Cardiac muscle cell (in vitro differentiated cells and primary cell): Measurements from ENCODE around the gene PCNX1. TPM values are rescaled to one million over a fixed set of nuclear protein-coding genes. Genes with fewer than 3 reads are reported as not detected.
"Not testable (repeated sequence)": the region's sequence is repeated elsewhere in the genome, so short reads cannot be mapped to it uniquely, and the experiment has no call there.

Experiments
- DNase-seq, 2 donors: peaks; one replicate each; pipeline versions ENCODE4 v3.0.0 to v3.0.0-alpha.2; 2010 to 2017; ENCODE audit warnings: low read depth in 1 of 2, low spot score in 1 of 2
- H3K27ac ChIP-seq: fragments of 200-600 bp; sonication (generic); 2 replicates; pipeline ENCODE4 v1.5.1; 2016
- H3K27me3 ChIP-seq: fragments of 200-600 bp; sonication (generic); 2 replicates; pipeline ENCODE4 v1.6.0; 2016; ENCODE audit warnings: control low read depth
- H3K36me3 ChIP-seq: fragments of 200-600 bp; sonication (generic); 2 replicates; pipeline ENCODE4 v1.5.1; 2016; ENCODE audit warnings: control low read depth
- H3K4me1 ChIP-seq: fragments of 200-600 bp; sonication (generic); 2 replicates; pipeline ENCODE4 v1.8.1; 2017; ENCODE audit warnings: low read depth, mild to moderate bottlenecking, mixed run types
- H3K4me3 ChIP-seq: fragments of 200-600 bp; sonication (generic); 2 replicates; pipeline ENCODE4 v1.5.1; 2016; ENCODE audit warnings: mild to moderate bottlenecking
- H3K9me3 ChIP-seq: fragments of 200-600 bp; sonication (generic); 2 replicates; pipeline ENCODE4 v1.5.1; 2017; ENCODE audit warnings: low read depth, mild to moderate bottlenecking, control low read depth
- CTCF ChIP-seq: IDR thresholded peaks from 2 replicates; pipeline ENCODE4 v1.5.1; 2012; ENCODE audit warnings: low read depth, mild to moderate bottlenecking, low read length
- polyA plus RNA-seq: library from polyadenylated mRNA; unstranded; fragments of >200 nt; fragmentation: Nextera tagmentation; extraction: Ambion mirVana; gene quantifications from 2 replicates; pipeline ENCODE4 v1.2.1, GENCODE V29; 2016
- total RNA-seq: library from RNA; depleted of rRNA; stranded (reverse); fragments of >200 nt; gene quantifications from 2 replicates; pipeline ENCODE4 v1.2.3, GENCODE V29; 2016

PCNX1 gene
- total and polyA plus RNA-seq, 2 experiments from 2014 or later: 20.1 to 45.4 TPM

GRCh38 chr14:71013551-71014192 is 106.4 kb downstream of the PCNX1 start:
- TF ChIP-seq CTCF: no peak
- no peak for DNase-seq
- no peaks in the 10 kb centered on the region for H3K27me3 ChIP-seq
- peaks cover 19% of the 10 kb centered on the region for H3K36me3 ChIP-seq
- peak overlapping the region; percentile 32 for H3K27ac ChIP-seq
- no peaks in the 10 kb centered on the region for H3K9me3 ChIP-seq
- peaks cover 4% of the 10 kb centered on the region for H3K4me1 ChIP-seq
- H3K4me3 ChIP-seq: no peak overlapping the region

- not testable (repeated sequence) for H3K27ac ChIP-seq, H3K4me1 ChIP-seq, H3K4me3 ChIP-seq, H3K27me3 ChIP-seq, H3K9me3 ChIP-seq, DNase-seq
- H3K36me3 ChIP-seq: peaks cover 43% of the 10 kb centered on the region
Observed at GRCh38 chr14:71019917-71020316, 112.7 kb downstream of the PCNX1 start.

GRCh38 chr14:71021347-71022011 is 114.2 kb downstream of the PCNX1 start:
- H3K4me1 ChIP-seq: no peaks in the 10 kb centered on the region
- H3K4me3 ChIP-seq: no peak overlapping the region
- no peaks in the 10 kb centered on the region for H3K27me3 ChIP-seq
- H3K36me3 ChIP-seq: peaks cover 45% of the 10 kb centered on the region
- no peak for TF ChIP-seq CTCF
- no peak overlapping the region for H3K27ac ChIP-seq
- no peaks in the 10 kb centered on the region for H3K9me3 ChIP-seq
- peak in 1 of 2 donors; percentile 20 for DNase-seq

- DNase-seq: no peak
- Histone ChIP-seq H3K4me1 (no peaks in the 10 kb centered on the region), H3K27me3 (no peaks in the 10 kb centered on the region)
Observed at GRCh38 chr14:71022012-71022869, 115.0 kb downstream of the PCNX1 start.

GRCh38 chr14:71022939-71023338 is 115.7 kb downstream of the PCNX1 start:
- Histone ChIP-seq H3K4me1 (no peaks in the 10 kb centered on the region), H3K27ac (no peak overlapping the region), H3K4me3 (no peak overlapping the region), H3K9me3 (no peaks in the 10 kb centered on the region), H3K36me3 (peaks cover 51% of the 10 kb centered on the region), H3K27me3 (no peaks in the 10 kb centered on the region)
- no peak for TF ChIP-seq CTCF
- no peak for DNase-seq

More at GRCh38 chr14:71022012-71022869, 115.0 kb downstream of the PCNX1 start:
- Histone ChIP-seq H3K9me3 (no peaks in the 10 kb centered on the region), H3K36me3 (peaks cover 48% of the 10 kb centered on the region), H3K27ac (no peak overlapping the region), H3K4me3 (no peak overlapping the region)
- no peak for TF ChIP-seq CTCF
